Ureter (tissue), 1 donor: ENCODE measurements around the gene TBC1D5. TPM values are rescaled to one million over a fixed set of nuclear protein-coding genes. Genes with fewer than 3 reads are reported as not detected.
"Not testable (repeated sequence)": the region's sequence is repeated elsewhere in the genome, so short reads cannot be mapped to it uniquely, and the experiment has no call there.

Experiments used
- DNase-seq: peaks from one replicate; pipeline ENCODE4 v3.0.0-alpha.2; 2020; ENCODE audit warnings: low spot score
- total RNA-seq: library from RNA; stranded (reverse); gene quantifications from one replicate; pipeline ENCODE4 v1.2.4, GENCODE V29; 2023
- donor health status: DM: yes; HTN: yes; CAD: no.

TBC1D5 gene
- total RNA-seq, result 87.1 TPM

- peak; percentile 96 for DNase-seq
These were observed at the start of gene TBC1D5 for GRCh38 chr3:17742102-17742879. TSS of gene TBC1D5 (minus strand) at chr3:17742631. CDS start at chr3:17508570, 234,061 bp downstream.

GRCh38 chr3:17783426-17783825 lies 41.0 kb upstream of the TBC1D5 start:
- no peak for DNase-seq

GRCh38 chr3:17782751-17783150 lies 40.3 kb upstream of the TBC1D5 start:
- no peak for DNase-seq

- DNase-seq, result not testable (repeated sequence)
These were observed 37.9 kb upstream of the TBC1D5 start for GRCh38 chr3:17780369-17780768.

- DNase-seq, result not testable (repeated sequence)
These were observed 37.1 kb upstream of the TBC1D5 start for GRCh38 chr3:17779304-17780250.

GRCh38 chr3:17777326-17777725 lies 34.9 kb upstream of the TBC1D5 start:
- not testable (repeated sequence) for DNase-seq

- no peak for DNase-seq
These were observed 32.6 kb upstream of the TBC1D5 start for GRCh38 chr3:17775073-17775472.

- not testable (repeated sequence) for DNase-seq
These were observed 31.9 kb upstream of the TBC1D5 start for GRCh38 chr3:17774180-17774910.

- no peak for DNase-seq
These were observed 30.1 kb upstream of the TBC1D5 start for GRCh38 chr3:17772556-17772955.

GRCh38 chr3:17771177-17772017 lies 29.0 kb upstream of the TBC1D5 start:
- no peak for DNase-seq

GRCh38 chr3:17770682-17771081 lies 28.3 kb upstream of the TBC1D5 start:
- DNase-seq, result no peak

GRCh38 chr3:17765819-17766472 lies 23.5 kb upstream of the TBC1D5 start:
- DNase-seq, result no peak

GRCh38 chr3:17761563-17761962 lies 19.1 kb upstream of the TBC1D5 start:
- no peak for DNase-seq

GRCh38 chr3:17759901-17760300 lies 17.5 kb upstream of the TBC1D5 start:
- DNase-seq, result no peak

GRCh38 chr3:17755836-17756235 lies 13.4 kb upstream of the TBC1D5 start:
- no peak for DNase-seq

GRCh38 chr3:17753632-17753992 lies 11.2 kb upstream of the TBC1D5 start:
- DNase-seq, result no peak

- DNase-seq, result no peak
These were observed 10.6 kb upstream of the TBC1D5 start for GRCh38 chr3:17752876-17753631.

GRCh38 chr3:17752436-17752835 lies 10.0 kb upstream of the TBC1D5 start:
- no peak for DNase-seq

- no peak for DNase-seq
These were observed 7.4 kb upstream of the TBC1D5 start for GRCh38 chr3:17749705-17750293.
